Brain microvascular endothelial cell (primary cell): Measurements from ENCODE around the gene OR13C8.

Experiments used
- DNase-seq: peaks from one replicate; pipeline ENCODE4 v3.0.0-alpha.2; 2020
- H3K27ac ChIP-seq: fragments of 250-450 bp; sonication (Bioruptor Pico); 2 replicates; pipeline ENCODE4 v1.5.1; 2020; ENCODE audit warnings: mild to moderate bottlenecking, moderate library complexity
- H3K27me3 ChIP-seq: fragments of 250-450 bp; sonication (Bioruptor Pico); replicated peaks from 2 replicates; pipeline ENCODE4 v1.5.1; 2020; ENCODE audit warnings: mild to moderate bottlenecking
- H3K36me3 ChIP-seq: fragments of 250-450 bp; sonication (Bioruptor Pico); replicated peaks from 2 replicates; pipeline ENCODE4 v1.5.1; 2020; ENCODE audit warnings: mild to moderate bottlenecking
- H3K4me3 ChIP-seq: 2 replicates; pipeline ENCODE4 v1.5.1; 2011; ENCODE audit warnings: low read depth, mild to moderate bottlenecking, control low read depth, low read length, moderate library complexity
- CTCF ChIP-seq: IDR thresholded peaks from 2 replicates; pipeline ENCODE4 v1.5.1; 2011; ENCODE audit warnings: low read depth, mild to moderate bottlenecking, moderate library complexity, low read length, control low read depth, inconsistent platforms; ENCODE audit errors: missing control alignments
- in situ Hi-C: cut with HindIII; loops from 2 replicates; pipeline ENCODE4 v1.10.0; 2017; ENCODE audit warnings: low sequenced_read_pairs, low pct_ligation_motif_present

Gene OR13C8

GRCh38 chr9:104606152-104606551 lies 37.2 kb downstream of the OR13C8 start:
- Histone ChIP-seq H3K27me3 (no peaks in the 10 kb centered on the region), H3K36me3 (no peaks in the 10 kb centered on the region), H3K27ac (no peak overlapping the region), H3K4me3 (no peak overlapping the region)
- no peak for DNase-seq
- in situ Hi-C loops: no loop called here
- no peak for TF ChIP-seq CTCF

- Histone ChIP-seq H3K27me3 (no peaks in the 10 kb centered on the region), H3K4me3 (no peak overlapping the region), H3K27ac (no peak overlapping the region), H3K36me3 (no peaks in the 10 kb centered on the region)
- in situ Hi-C loops: no loop called here
- no peak for TF ChIP-seq CTCF
- DNase-seq: no peak
Measured at GRCh38 chr9:104608336-104608735, 39.4 kb downstream of the OR13C8 start.

DNA sequence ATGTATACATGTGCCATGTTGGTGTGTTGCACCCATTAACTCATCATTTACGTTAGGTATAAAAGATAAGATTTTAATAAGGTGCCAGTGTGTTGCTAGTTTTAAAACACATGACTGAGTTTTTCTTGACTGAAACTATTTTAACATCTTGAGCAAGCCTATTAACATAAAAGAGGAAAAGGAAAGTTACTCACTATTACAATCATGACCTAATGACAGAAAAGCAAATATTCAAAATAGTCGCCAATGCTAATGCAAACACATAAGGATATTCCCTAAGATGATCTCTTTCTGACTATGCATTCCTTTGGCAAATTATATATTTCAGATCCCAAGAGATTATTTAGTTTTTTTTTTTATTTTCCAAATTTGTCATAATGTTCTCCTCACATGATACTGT lies 42.2 kb downstream of the OR13C8 start:
- Histone ChIP-seq H3K4me3 (no peak overlapping the region), H3K27ac (no peak overlapping the region), H3K36me3 (no peaks in the 10 kb centered on the region), H3K27me3 (no peaks in the 10 kb centered on the region)
- no peak for DNase-seq
- in situ Hi-C loops: no loop called here
- no peak for TF ChIP-seq CTCF

DNA sequence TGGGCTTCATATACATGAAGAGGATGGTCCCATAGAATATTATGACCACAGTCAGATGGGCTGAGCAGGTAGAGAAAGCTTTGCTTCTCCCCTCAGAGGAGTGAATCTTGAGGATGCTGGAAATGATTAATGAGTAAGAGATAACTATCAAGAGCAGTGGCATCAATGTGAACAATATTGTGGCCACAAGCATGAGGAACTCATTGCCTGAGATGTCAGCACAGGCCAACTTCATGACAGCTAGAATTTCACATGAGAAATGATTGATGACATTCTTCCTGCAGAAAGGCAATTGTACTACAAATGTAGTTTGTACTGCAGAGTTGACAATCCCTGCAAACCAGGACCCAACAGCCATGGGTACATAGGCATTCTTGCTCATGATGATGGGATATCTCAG lies 48.5 kb downstream of the OR13C8 start:
- no peak for DNase-seq
- Histone ChIP-seq H3K27ac (no peak overlapping the region), H3K4me3 (no peak overlapping the region), H3K36me3 (no peaks in the 10 kb centered on the region), H3K27me3 (no peaks in the 10 kb centered on the region)
- in situ Hi-C loops: no loop called here
- no peak for TF ChIP-seq CTCF

DNA sequence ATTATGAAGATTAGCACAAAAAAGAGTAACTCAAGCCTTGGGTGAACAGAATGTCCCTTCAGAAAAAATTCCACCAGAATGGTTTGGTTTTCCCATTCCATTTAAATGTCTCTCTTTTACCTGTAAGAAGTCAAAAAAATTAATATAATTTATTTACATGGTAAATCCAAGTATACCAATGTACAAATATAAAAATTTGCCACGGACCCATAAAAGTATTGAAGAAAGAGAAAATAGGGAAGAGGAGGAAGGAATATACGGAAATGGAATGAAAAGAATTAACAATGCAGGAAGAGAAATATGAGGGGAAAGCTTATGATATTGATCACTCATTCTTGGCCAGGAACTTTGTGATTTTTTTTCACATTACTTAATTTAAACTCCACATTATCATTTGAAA lies 49.1 kb downstream of the OR13C8 start, which contains the start of gene OR13C9:
Gene OR13C9, minus strand, starts transcription at position 101 of the 400 bp plus-strand sequence. Its CDS starts 0 bp downstream, at position 101.
- in situ Hi-C loops: no loop called here
- Histone ChIP-seq H3K27ac (no peak within 1 kb of the TSS), H3K27me3 (no peaks in the 10 kb centered on the region), H3K4me3 (no peak within 1 kb of the TSS), H3K36me3 (no peaks in the 10 kb centered on the region)
- TF ChIP-seq CTCF: no peak
- DNase-seq: no peak
